Brain pericyte (primary cell): ENCODE data around the gene HNRNPUL2.
A peak's percentile ranks its signal among the peaks of the same experiment; 100 is the strongest.
"Not testable (repeated sequence)": the region's sequence is repeated elsewhere in the genome, so short reads cannot be mapped to it uniquely, and the experiment has no call there.

Experiments used
- DNase-seq: peaks from one replicate; pipeline ENCODE4 v3.0.0-alpha.2; 2012; ENCODE audit warnings: low read depth, low spot score

HNRNPUL2 gene

GRCh38 chr11:62703921-62704320, 23.3 kb downstream of the HNRNPUL2 start:
- DNase-seq, result not testable (repeated sequence)

- DNase-seq, result no peak
Observed at GRCh38 chr11:62702246-62702645, 25.0 kb downstream of the HNRNPUL2 start.

- no peak for DNase-seq
Observed at GRCh38 chr11:62694455-62695167, 32.6 kb downstream of the HNRNPUL2 start.

GRCh38 chr11:62693624-62694023, 33.6 kb downstream of the HNRNPUL2 start:
- not testable (repeated sequence) for DNase-seq

- no peak for DNase-seq
Observed at GRCh38 chr11:62689421-62690183, 37.7 kb downstream of the HNRNPUL2 start, which contains the start of gene LRRN4CL. Gene LRRN4CL, minus strand, starts transcription at chr11:62689530. Its CDS starts 1,022 bp downstream, at chr11:62688508.

DNA sequence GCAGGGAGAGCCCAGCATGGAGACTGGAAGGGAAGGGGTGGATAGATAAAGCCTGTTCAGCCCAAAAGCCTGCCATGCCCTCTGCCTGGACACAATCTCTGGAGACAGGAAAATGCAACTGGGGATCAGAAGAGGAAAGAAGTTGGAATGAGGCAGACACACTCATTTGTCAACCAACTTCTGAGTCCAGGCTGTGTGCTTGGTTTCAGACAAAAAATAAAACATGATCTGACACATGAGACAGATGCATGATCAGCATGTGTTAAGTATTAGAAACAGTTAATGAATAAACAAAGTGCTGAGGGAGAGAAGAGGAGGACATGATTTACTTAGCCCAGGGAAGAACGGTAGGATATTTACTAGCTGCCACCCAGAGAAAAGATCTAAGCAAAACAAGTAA, 38.8 kb downstream of the HNRNPUL2 start:
- DNase-seq, result no peak

DNA sequence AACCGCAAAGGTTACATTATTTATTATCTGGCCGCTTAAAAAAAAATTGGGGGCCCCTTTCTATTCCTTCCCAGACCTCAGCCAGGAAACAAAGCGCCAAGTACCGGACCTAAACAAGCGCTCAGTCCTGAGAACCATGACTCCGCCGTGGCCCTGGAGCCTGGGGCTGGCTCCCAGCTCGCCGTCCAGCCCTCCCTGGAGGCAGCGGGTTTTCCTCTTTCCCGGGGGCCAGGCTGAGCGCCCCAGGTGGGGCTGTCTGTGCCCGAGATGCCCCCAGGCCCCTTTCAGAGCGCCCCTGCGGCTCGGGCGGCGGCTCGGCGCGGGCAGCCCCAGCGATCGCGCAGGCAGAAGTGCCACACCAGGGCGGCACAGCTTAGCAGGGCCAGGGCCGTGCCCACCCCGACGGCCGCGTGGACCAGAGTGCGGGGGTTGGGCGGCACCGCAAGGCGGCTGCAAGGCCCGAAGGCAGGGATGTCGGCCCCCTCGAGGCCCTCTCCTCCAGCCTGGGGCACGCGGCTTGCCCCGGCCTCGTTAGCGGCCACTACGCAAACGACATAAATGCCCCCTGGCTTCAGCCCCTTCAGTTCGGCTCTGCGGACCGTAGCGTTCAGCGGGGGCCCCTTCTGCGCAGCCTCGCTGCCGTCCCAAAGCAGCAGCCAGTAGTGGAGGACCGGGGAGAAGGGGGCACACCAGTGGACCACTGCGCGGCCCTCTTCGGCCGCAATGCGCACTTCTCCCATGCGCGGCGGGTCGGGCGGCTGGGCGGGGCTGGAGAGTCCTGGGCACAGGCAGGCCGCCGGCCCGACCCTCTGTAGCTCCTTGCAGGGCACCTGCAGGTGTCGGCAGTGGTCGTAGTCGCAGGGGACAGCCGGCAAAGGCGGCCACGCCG, 39.5 kb downstream of the HNRNPUL2 start:
- DNase-seq, result no peak

DNA sequence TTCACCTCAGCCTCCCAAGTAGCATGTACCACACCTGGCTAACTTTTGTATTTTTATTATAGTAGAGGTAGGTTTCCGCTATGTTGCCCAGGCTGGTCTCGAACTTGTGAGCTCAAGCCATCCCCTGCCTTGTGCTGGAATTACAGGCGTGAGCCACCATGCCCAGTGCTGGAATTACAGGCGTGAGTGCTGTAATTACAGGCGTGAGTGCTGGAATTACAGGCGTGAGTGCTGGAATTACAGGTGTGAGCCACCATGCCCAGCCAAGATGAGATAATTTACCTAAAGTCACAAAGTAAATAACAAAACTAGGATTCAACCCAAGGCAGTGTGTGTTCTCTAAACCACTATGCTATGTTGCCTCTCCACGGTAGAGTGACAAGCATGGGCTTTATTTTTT, 44.7 kb downstream of the HNRNPUL2 start:
- no peak for DNase-seq

- DNase-seq, result no peak
Observed at GRCh38 chr11:62680825-62681240, 46.4 kb downstream of the HNRNPUL2 start.

DNA sequence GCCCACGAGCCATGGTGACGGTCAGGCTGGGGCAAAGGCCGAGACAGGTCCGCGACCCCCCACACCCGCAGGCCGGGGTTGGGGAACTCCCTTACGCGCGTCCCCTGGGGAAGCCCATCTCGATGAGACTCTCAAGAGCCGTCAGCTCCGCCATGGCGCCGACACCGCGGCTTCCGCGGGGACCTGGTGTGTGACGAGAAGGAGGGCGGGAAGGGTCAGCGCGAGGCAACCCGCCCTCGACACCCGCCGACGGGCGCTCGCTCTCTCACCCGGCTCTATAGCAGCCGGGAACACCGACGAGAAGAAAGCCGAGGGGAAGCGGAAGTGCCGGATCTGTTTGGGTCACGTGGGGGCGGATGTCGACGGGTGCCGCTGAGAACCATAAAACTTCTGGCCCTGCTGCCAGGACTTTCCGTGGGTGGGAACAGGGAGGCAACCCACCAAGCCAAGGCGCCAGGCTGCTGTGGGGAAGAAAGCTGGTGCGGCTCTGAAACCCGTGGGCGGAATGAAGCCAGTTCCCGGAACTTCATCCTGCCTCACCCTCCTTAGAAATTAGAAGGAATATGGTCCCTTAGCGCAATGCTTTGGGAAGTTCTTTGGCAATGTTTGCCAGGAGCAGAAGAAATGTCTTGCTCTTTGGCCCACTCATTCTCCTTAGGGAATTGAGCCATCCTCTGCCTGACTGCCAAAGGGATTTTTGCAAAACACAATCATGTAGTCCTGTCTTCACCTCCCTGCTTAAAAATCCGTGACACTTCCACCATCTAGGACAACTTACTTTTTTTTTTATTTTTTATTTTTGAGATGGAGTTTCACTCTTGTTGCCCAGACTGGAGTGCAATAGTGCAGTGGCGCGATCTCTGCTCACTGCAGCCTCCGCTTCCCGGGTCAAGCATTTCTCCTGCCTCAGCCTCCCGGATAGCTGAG, 48.2 kb downstream of the HNRNPUL2 start, which contains the start of gene UBXN1:
UBXN1 (minus strand) TSS at position 304 of the 927 bp plus-strand sequence; CDS start at position 154, 150 bp downstream.
- DNase-seq, result peak; percentile 63

DNA sequence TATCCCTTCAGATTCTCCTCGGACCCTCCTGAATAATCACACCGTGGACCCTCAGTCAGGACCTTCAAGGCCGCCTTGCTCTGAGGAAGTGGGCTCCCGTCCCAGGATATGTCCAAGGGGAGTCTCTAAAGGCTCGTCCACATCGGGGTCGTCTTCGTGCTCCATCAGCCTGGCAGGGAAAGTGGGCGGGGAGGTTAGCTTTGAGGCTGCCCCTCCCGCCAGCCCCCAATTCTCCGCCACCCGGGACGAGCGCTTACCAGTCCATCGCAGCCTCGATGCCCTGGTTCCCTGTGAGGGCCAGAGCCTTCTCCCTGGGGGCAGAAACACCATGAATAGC, 48.9 kb downstream of the HNRNPUL2 start:
- no peak for DNase-seq

- no peak for DNase-seq
Observed at GRCh38 chr11:62677714-62678113, 49.5 kb downstream of the HNRNPUL2 start.

GRCh38 chr11:62677156-62677555, 50.1 kb downstream of the HNRNPUL2 start:
- DNase-seq, result no peak

DNA sequence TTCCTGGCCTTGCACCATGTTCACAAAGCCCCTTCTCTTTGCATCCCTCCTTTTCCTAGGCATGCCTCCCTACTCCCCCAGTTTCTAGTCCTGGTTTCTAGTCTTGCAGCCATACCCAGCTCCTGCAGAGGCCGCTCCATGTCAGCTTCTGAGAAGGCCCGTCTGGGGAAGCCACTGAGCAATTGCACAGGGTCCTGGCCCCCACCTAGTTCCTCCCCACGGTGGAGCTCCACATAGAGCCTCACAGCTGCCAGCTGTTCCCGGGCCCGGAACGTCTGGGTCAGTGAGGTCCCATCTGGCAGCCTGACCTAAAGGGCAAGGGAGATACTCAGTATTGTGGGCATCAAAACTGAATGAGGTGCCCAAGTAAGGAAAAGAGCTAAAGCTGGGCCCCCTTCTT, 50.6 kb downstream of the HNRNPUL2 start:
- DNase-seq, result no peak

GRCh38 chr11:62675415-62675814, 51.8 kb downstream of the HNRNPUL2 start:
- DNase-seq, result not testable (repeated sequence)

DNA sequence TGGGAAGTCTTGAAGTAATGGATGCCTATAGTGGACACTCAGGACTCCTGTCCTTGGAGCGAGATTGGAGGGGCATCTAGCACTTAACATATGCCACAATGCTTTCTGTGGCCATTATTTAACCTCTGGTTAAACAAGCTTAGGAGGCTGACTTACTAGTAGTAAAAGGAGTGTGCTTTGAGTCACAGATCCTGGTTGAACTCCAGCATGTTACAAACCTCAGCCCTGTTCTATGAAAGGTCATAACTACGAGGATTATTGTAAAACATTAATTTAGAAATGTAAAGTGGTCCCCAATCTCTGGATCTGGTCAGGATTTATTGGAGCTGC, 54.1 kb downstream of the HNRNPUL2 start:
- no peak for DNase-seq

DNA sequence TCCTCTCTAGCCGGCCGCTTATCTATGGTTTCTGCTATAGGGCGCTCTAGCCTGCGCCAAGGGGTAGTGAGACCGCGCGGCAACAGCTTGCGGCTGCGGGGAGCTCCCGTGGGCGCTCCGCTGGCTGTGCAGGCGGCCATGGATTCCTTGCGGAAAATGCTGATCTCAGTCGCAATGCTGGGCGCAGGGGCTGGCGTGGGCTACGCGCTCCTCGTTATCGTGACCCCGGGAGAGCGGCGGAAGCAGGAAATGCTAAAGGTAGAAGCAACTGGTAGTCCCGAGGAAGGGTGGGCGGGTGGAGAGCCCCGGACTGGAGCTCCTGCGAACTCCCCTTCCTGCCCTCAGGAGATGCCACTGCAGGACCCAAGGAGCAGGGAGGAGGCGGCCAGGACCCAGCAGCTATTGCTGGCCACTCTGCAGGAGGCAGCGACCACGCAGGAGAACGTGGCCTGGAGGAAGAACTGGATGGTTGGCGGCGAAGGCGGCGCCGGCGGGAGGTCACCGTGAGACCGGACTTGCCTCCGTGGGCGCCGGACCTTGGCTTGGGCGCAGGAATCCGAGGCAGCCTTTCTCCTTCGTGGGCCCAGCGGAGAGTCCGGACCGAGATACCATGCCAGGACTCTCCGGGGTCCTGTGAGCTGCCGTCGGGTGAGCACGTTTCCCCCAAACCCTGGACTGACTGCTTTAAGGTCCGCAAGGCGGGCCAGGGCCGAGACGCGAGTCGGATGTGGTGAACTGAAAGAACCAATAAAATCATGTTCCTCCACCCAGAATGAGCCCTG, 55.5 kb downstream of the HNRNPUL2 start, which contains the start of the genes LBHD1 and UQCC3:
LBHD1 (minus strand) TSS at position 660 of the 782 bp plus-strand sequence. CDS start 2,236 bp downstream, outside the sequence.
UQCC3 (plus strand) TSS at position 66 of the 782 bp plus-strand sequence; CDS start at position 139, 73 bp downstream.
- peak; percentile 53 for DNase-seq

GRCh38 chr11:62671236-62671607, 56.0 kb downstream of the HNRNPUL2 start:
- no peak for DNase-seq

- DNase-seq, result no peak
Observed at GRCh38 chr11:62669420-62670161, 57.7 kb downstream of the HNRNPUL2 start.
